Measurements from ENCODE around the gene HNRNPLL.
"Not testable (repeated sequence)": the region's sequence is repeated elsewhere in the genome, so short reads cannot be mapped to it uniquely, and the experiment has no call there.

HNRNPLL gene

DNA sequence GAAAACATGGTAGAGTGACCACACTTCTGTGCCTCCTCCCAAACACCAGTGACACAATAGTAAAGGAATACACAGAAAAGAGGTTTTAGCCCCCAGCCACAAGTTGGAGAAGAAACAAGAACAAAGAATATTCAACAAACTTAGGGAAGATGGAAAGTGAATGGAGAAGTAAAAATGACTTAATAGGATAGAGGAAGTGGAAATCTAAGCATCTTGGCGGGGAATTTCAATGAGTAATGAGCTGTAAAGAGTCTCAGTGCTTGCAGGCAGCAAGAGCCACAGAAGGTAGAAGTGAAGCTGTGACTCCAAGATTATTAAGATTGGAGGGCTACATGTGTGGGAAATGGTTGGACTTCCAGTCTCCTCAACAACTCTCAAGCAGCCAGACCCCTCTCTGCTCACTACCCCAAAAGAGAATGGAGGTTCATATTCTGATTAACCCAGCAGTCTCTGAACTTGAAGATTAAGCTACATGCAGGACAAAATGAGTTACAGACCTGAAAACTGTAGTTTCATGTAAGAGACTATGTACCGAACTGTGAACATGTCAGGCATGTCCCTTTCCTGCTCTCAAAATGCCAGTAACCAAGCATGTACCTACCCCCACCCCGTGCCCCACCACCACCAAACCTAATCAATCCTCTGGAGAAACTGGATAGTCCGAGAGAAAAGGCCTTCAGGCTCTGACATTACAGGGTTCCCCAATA is 16.9 kb upstream of the HNRNPLL start:
- DNase-seq = no peak

DNA sequence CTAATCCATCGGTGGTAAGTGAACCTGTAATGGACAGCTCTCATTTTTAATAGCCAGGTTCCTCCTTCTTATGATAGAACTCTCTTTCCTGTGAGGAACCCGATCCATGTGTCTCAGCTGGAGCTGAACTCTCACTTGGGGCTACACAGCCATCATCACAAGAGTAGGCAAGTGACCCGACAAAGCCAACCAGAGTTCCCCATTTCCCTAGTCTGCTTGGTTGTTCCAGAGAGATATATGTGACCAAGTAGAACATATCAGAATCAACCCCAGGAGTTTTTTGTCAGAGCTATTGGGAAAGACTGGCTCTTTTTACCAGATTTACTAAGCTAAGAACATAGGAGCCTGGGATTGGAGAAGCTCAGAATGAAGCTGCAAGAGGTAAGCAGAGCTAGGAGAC is 14.6 kb upstream of the HNRNPLL start:
- no peak for DNase-seq

DNA sequence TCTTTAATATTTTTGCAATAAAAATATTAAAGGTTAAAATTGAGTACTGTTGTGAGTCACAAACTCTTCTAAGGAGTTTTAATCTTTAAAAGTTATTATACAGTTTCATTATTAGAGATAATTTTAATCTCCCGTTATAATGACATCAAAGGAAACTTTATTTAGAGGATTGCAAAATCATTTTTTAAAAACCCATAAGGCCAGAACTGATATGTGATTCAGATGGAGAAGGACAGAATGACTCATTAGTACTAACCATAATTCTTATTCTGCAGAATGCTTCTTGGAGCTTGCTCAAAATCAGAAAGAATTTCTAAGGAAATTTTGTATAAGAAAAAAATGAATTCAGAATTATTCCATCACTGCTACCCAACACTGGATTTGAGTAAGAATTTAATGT is 12.5 kb upstream of the HNRNPLL start:
- DNase-seq = no peak

DNA sequence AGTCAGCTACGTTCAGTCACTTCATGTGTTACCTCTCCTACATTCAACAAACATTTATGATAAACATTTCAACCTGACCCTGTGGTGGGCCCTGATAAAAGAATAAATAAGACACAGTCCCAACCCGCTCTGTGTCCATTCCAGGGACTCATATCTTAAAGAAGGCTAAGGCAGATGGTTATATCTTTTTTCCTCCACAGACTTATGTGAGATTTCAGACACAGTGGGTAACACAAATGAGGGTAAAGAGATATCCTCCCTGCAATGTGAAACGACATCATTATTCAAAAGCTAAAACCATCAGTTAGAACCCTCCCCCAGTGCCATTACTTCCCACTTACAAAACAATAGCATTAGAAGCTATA is 11.1 kb upstream of the HNRNPLL start:
- no peak for DNase-seq

DNA sequence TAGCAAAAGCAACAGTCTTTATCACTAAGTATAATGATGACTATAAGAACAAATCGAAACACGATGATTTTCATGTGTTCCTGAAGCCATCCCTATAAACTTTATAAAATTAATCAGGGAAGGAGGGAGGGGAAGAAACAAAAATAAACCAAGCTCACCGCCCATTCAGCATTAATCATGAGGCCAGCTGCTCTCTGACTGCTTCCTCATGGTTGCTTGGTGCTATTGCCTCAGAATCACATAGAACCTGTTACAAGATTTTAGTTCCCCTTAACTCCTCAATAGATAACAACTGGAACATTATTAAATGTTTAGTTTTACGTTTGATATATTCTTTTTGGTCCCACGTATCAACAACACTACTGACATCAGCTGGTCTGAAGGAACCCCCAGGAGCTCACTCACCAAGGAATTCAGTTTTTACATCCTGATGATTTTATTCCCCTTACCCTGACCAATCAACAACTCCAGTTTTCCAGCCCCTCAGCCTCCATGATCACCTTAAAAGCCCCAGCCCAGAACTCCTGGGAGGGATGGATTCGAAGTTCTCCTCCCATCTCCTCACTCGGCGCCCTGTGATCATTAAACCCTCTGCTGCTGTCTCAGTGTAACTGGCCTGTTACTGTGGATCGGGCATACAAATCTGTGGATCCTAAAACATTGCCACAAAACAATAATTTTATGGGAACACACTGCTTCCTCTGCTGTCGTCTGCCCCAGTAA is 10.6 kb upstream of the HNRNPLL start:
- no peak for DNase-seq

DNA sequence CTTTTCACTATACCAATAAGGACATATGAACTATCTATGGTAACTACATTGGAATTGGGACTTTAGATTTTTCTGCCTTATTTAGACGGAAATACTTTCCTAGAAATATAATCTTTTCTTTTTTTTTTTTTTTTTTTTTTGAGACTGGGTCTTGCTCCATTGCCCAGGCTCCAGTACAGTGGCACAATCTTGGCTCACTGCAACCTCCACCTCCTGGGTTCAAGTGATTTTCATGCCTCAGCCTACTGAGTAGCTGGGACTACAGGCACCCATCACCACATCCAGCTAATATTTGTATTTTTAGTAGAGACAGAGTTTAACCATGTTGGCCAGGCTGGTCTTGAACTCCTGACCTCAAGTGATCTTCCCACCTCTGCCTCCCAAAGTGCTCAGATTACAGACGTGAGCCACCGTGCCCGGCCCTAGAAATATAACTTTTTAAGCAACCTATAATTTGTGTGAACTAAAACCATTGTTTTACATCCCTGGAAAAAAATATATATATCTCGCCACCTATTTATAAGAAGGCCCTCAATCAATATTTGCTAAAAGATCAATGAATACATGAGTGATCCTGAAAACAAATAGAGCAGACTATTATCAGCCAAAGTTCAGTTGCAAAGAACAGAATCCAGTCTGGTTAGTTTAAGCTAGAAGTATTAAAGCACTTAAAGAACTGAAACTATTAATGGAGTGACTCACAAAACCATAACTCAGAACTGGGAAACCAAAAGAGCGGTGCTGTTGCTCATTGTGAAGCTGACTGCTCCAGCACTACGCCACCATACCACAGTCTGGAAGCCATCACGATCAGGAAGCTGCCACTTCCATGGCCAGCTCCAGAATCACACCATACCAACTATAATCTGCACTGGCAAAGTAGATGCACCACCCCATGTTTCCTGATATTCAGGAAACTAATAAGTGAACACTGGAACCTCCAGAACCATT is 8.4 kb upstream of the HNRNPLL start:
- no peak for DNase-seq

DNA sequence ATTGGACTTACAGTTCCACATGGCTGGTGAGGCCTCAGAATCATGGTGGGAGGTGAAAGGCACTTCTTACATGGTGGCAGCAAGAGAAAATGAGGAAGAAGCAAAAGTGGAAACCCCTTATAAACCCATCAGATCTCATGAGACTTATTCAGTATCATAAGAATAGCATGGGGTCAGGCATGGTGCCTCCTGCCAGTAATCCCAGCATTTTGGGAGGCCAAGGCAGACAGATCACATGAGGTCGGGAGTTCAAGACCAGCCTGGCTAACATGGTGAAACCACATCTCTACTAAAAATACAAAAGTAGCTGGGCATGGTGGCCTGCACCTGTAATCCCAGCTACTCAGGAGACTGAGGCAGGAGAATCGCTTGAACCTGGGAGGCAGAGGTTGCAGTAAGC is 6.5 kb upstream of the HNRNPLL start:
- not testable (repeated sequence) for DNase-seq

DNA sequence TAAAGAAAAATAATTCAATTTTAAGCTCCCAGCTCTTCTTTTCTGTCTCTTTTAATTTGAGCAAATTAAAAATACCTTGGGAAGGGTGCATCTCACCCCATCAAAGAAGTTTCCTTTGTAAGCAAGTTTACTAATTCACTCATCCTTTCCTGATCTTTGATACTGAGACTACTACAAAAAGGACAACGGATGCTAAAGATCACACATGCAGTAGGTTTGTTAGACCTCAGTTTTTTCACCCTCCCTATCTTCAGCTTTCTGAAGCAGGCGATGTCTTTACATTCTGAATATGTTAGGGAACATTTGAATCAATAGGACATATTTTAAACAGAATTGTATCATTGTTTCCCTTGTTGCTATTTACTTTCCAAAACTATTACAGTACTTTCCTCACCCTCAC is 6.0 kb upstream of the HNRNPLL start:
- DNase-seq = no peak

DNA sequence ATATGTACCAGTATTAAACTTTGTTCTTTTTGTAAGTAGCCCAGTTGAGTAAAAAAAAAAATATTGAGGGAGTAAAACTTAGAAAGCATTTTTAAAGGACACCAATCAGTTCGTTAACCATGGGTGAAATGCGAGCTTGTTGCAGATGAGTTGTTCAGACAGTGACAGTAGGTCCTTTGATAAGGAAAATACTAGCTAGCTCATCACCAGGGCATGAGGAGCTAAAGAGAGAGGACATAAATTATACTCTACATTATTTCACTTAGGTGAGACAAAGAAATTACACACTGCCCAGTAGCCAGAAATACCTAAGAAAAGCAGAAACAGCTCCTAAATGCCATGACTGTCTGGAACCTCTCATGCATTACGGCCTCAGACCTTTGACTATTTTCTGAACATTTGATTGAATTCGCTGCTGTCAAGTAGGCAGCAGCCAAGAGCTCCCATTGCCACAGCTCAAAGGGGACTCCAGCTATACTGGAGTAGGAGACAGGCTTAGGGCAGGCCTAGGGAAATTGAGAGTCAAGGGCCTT is 2.6 kb upstream of the HNRNPLL start:
- DNase-seq = no peak

DNA sequence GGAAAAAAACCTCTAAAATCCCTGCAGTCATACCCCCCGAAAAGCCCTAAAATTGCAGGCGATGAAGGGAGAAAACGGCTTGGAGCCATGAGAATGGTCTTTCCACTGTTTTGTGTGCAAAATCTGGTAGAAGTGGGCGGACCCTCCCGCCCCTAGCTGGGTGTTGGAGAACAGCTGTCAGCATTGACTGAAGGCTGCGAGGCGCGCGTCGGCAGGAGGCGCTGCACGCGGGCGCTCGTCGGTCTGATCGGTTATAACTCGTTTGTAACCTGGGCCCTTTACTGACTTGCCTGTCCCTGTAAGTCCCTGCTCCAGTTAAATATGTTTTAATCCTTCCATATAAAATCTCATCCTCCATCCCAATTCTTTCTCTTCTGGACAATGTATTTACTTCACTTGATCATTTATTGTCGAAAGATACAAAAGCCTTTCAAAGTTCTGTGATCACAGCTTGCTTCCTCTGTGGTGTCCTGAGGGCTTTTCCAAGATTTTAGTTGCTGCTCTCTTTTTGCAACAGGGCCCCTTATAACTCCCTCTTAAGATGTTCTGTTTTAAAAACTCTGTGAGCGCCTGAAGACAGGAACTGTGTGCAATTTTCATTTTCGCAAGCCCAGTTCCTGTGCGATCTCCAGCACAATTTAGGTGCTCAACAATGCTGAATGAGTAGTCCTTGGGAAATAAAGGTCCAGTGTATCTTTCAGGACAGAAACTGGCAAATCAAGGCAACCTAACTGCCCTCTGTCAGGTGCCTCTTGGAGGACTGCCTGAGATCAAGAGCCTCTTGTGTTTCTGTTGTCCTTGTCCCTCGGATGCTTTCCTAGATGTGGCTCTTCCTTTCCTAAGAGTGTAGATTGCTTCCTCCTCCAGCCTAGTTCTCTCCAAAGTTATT is 918 bp upstream of the HNRNPLL start:
- DNase-seq = peak; percentile 67 to 87

DNA sequence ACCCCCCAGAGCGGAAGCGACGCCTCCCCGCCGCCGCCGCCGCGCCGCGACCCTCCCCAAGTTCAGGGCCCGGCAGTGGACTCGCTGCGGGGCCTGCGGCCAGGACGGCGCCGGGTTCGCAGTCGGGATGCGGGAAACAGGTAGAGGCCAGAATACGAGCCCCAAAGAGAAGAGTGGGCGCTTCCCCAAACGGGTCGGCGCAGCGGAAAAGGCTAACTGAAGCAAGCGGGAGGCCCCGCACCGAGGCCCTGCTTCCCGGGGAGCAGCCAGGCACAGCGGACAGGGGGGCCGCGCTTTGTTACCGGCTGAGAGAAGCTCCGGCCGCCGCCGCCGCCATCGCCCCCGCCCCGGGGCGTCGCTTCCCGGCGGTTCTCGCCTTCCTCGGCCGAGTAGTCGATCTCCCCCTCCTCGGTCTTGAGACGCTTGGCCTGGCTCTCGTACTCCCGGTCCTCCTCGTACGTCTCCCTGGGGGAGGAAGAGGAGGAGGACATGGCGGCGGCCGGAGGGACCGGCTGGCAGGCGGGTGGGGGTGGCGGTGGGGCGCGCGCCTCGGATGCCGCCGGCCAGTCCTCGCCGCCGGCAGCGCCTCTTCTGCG is 494 bp downstream of the HNRNPLL start:
- DNase-seq = peak in 1 of 2 experiments; percentile 55

DNA sequence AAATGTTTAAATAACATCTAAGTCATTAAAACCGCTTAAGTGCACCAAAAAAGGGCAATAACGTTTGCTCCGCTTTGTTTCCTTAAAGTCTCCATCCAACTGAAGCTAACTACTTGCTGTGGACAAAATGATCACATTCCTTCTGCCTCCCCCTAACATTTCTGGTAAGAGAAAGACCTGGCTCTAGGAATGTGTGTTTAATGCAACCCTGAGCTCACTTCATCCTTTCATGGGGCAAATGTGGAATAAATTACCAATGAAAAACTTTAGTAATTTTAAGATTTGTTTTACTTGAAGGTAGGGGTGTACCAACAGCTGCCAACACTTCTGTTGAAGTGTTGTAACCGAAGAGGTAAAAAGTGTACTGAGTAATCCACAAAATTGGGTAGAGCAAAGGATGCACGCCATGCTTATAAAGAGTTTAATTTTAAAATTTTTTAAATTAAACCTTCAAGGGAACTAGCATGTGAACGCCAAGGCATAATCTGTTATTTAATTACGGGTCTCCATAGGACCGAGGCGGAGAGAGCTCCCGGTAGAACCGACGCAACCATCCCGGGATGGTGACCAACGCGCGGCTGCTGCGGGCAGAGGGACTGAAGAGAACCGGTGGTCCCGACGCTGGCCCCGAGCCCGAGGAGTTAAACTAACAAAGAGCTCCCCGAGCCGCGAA is 1.1 kb downstream of the HNRNPLL start:
- peak in 1 of 2 experiments; percentile 52 for DNase-seq

DNA sequence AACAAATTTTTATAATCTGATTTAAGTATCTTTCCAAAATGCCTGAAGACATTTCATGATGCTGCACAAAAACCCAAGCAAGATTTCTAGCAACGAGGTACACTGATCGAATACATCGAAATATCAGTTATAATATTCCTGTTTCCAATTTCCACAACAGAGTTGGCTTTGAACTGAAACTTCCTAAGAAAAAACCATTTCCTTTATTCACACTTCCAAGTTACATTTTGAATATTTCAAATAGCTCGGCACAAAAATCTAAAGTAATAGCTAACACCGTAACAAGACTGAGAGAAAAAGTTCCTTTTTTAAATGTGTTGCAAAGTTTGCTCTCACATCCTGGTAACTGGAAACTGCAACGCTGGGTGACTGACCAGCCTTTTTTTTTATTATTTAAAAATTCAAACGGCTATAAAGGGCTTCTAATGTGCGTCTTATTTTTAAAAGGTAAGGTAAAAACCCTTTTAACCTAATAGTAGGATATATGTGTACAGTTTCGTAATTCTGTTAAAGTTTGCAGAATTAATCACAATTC is 1.7 kb downstream of the HNRNPLL start:
- no peak for DNase-seq

DNA sequence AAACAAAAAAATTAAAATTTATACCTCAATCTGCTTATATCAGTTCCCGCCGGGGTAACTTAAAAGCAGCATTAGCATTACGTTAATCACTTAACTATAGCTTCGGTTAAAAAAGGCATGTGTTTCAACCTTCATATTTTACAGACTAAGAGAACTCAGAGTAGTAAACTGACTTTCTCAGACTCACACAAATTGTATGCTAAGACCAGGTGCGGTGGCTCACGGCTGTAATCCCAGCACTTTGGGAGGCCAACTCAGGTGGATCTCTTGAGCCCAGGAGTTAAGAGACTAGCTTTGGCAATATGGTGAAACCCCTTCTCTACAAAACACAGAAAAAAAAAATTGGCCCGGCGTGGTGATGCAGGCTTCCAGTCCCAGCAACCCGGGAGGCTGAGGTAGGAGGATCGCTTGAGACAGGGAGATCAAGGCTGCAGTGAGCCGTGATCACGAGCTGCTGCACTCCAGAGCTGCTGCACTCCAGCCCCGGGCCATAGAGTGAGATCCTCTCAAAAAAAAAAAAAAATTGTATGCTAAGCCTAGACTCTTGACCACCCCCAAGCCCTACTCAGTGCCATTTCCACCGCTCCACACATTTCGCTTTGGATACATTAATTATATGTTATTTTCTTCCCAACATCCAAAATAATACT is 2.4 kb downstream of the HNRNPLL start:
- peak in 1 of 2 experiments; percentile 24 for DNase-seq

DNA sequence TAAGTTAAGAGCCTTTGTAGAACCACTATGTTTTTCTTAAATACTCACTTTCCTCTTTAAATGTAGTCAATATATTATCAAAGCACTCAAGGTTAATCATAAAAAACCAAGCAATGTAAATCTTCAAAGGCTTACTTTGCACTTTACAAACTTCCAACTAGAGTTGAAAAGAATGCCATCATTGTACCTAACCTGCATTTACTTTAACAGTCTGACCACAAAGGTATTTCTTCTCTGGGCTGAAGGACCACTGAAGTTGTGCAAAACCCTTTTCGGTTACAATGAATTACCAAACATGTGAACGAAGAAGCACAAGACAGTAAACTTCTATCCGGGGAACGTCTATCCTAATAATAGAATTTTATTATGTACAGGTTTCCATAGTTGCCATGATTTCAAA is 3.0 kb downstream of the HNRNPLL start:
- no peak for DNase-seq

DNA sequence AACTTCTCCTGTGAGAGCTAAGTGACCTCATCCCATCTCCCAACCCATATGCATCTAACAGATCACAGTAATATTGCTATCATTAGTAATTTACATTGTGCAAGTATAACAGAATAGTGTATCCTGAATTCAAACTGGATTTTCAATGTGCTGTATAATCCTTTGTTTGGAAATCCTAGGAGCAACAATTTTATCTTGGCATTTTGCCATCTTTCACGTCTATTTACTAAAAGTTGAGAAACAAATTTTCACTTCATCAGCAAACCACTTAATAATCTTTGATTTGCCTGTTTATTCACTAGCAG is 3.8 kb downstream of the HNRNPLL start:
- DNase-seq = no peak

DNA sequence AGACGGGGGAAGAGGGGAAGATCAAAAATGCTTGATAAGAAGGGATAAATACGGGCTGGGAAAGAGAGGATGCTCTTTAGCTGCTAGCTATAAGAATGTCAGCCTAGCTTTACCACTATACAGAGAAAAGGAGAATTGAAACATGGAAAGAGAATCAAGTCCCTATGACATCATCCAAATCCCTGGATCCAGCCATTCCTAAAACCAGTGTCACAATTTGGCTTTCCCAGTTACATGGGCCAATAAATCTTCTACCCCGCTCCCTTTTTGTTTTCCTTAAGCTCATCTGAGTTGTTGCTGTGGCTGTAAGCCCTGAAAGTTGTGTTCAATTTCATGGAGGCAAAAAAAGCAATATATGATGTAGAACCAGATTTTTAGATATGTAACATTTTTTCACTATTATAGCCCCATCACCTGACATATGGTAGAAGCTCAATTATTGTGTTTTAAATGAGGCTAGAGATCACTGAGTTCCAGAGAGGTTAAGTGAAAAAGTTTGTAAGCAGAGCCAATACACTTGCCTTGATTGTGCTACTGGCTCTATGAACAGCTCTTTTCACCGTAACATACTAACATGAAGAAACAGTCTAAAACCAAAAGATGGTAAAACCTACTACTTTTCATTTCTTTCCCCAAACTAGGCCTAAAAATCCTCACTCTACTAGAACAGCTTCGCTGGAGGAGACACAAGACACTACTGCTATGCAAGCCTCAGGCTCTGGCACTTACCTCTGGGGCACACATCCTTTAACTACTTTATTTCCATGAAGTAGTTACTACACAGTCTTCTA is 4.3 kb downstream of the HNRNPLL start:
- no peak for DNase-seq

DNA sequence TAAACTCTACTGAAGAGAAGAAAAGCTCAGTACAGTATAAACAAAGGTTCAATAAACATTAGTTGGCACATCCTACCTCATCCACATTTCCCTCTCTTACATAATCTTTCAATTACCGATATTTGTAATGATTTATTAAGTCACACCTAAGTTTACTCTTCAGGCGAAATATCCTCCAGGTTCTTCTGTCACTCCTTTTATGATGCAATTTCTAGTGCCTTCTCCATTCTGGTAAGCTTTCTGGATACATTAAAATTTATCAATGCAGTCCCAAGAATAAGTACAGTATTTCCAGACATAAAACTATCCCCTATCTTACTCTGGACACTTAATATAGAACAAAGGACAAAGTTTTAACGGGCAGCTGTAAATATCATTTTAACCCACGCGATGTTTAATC is 5.6 kb downstream of the HNRNPLL start:
- DNase-seq = no peak

DNA sequence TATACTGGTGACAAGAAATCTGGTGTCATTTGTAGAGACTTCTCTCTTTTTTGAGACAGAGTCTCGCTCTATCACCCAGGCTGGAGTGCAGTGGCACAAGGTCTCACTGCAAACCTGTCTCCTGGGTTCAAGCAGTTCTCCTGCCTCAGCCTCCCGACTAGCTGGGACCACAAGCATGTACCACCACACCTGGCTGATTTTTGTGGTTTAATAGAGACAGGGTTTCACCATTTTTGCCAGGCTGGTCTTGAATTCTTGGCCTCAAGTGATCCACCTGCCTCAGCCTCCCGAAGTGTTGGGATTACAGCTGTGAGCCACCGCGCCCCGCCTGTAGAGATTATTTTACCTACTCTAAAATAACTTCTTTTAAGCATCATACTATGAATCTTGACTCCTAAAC is 6.5 kb downstream of the HNRNPLL start:
- no peak for DNase-seq

DNA sequence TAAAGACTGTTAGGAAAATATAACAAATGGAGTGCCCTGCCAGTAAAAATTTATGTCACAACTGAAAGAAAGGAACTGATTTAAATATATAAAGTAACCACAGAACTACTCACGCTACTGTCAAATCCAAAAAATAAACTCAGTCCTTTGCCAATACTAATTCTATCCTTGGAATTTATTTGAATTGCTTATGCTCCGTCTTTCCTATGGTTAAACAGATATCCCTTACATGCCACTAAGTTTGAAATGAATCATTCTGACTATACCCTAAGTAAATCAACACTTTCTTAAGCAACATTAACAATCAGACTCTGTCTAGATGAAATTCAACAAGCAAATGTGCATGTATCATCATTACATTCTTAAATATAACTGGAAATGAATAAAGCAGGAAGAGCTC is 9.8 kb downstream of the HNRNPLL start:
- no peak for DNase-seq

Data from NCI-H524 (cell line).